Measurements from ENCODE around the gene MAP7D2. TPM values are rescaled to one million over a fixed set of nuclear protein-coding genes. Genes with fewer than 3 reads are reported as not detected.
A peak's percentile ranks its signal among the peaks of the same experiment; 100 is the strongest.

MAP7D2 gene
- total RNA-seq, 1 experiment from 2014 or later, result 0.08 TPM

DNA sequence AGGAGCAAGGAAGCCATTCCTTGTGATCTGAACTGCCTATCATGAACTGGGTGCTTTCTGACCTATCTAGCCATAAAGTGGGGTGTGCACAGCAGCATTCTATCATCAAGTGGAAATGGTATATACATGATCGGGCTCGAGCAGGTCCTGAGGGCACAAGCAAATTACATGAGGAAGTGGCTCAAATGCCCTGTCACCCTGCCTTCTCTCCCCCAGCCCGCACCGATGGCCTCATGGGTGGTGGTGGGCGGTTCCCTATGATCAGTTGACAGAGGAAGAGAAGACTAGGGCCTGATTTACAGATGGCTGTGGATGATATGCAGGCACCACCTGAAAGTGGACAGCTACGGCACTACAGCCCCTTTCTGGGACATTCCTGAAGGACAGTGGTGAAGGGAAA lies 79.5 kb downstream of the MAP7D2 start:
- H3K4me1 ChIP-seq, result no peaks in the 10 kb centered on the region

DNA sequence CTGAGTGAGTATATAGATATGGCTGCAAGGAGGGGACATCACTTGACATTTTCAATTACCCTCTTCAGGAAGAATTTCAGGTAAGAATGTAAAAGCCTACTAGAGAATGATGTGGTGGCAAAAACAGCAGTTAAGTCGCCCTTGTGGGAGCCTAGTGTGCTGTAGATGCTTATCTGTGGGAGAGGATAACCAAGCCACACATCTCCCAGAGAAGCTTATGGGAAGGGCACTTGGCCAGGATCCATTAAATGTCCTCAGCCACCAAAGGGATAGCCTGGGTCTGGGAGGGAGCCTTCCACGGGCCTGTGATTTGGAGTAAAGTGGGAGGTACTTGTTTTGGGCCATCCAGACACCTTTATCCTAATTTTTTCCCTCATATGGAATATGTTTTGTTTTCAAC lies 84.5 kb downstream of the MAP7D2 start:
- Histone ChIP-seq H3K9me3 (replicated peaks) (no peaks in the 10 kb centered on the region), H3K36me3 (no peaks in the 10 kb centered on the region), H3K27ac (no peak overlapping the region), H3K4me1 (no peaks in the 10 kb centered on the region), H3K27me3 (no peaks in the 10 kb centered on the region), H3K4me3 (no peak overlapping the region)
- DNase-seq, result no peak

More for the DNA sequence above, 79.5 kb downstream of the MAP7D2 start:
- Histone ChIP-seq H3K27ac (no peak overlapping the region), H3K9me3 (replicated peaks) (no peaks in the 10 kb centered on the region), H3K36me3 (no peaks in the 10 kb centered on the region), H3K27me3 (no peaks in the 10 kb centered on the region), H3K4me3 (no peak overlapping the region)
- DNase-seq, result no peak

- DNase-seq, result no peak
- Histone ChIP-seq H3K4me3 (no peak overlapping the region), H3K27ac (no peak overlapping the region), H3K36me3 (no peaks in the 10 kb centered on the region), H3K4me1 (no peaks in the 10 kb centered on the region), H3K27me3 (no peaks in the 10 kb centered on the region), H3K9me3 (replicated peaks) (no peaks in the 10 kb centered on the region)
Observed at GRCh38 chrX:20029728-20030127, 87.0 kb downstream of the MAP7D2 start.

DNA sequence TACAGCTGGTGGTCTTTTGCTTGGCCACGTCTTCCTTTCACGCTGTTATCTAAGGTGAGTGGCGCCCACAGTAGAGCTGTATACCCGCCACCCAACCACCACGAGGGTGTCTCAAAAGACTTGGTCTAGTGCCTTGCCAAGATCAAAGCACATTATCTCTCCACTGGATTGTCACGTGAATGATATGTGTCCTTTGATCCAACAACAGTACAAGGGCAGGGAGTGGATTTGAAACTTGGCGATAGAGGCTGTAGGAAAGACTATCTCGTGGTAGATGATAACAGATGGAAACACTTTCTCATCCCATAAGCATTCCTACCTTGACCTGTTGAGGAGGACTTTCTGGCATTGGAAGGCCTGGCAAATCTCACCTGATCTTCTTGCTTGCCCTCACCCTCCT lies 88.1 kb downstream of the MAP7D2 start:
- no peaks in the 10 kb centered on the region for H3K9me3 ChIP-seq (replicated peaks)
- no peak overlapping the region for H3K27ac ChIP-seq
- H3K4me3 ChIP-seq, result no peak overlapping the region
- no peaks in the 10 kb centered on the region for H3K36me3 ChIP-seq
- no peak for DNase-seq
- H3K4me1 ChIP-seq, result no peaks in the 10 kb centered on the region
- no peaks in the 10 kb centered on the region for H3K27me3 ChIP-seq

DNA sequence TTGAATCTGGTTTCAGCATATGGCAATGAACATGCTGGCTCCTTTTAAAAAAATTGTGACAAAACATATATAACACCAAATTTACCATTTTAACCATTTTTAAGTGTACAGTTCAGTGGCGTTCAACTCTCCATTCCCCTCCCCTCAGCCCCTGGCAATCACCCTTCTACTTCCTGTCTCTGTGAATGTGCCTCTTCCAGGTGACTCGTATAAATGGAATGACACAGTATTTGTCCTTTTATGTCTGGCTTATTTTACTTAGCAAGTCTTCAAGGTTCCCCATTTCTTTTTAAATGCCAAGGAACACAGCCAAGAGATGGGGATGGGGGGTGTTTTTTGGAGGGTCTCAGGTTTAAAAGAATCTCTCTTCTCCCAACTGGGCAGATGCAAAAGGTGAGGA lies 90.4 kb downstream of the MAP7D2 start:
- no peaks in the 10 kb centered on the region for H3K9me3 ChIP-seq (replicated peaks)
- H3K27ac ChIP-seq, result no peak overlapping the region
- no peaks in the 10 kb centered on the region for H3K36me3 ChIP-seq
- no peaks in the 10 kb centered on the region for H3K27me3 ChIP-seq
- no peaks in the 10 kb centered on the region for H3K4me1 ChIP-seq
- no peak for DNase-seq
- no peak overlapping the region for H3K4me3 ChIP-seq

- Histone ChIP-seq H3K27me3 (no peaks in the 10 kb centered on the region), H3K4me3 (no peak overlapping the region), H3K27ac (no peak overlapping the region), H3K9me3 (replicated peaks) (0 out of 2 replicates have a peak, but pooled peaks cover 3% of the 10 kb centered on the region), H3K36me3 (no peaks in the 10 kb centered on the region), H3K4me1 (no peaks in the 10 kb centered on the region)
- DNase-seq, result no peak
Observed at GRCh38 chrX:20019672-20020365, 96.9 kb downstream of the MAP7D2 start.

DNA sequence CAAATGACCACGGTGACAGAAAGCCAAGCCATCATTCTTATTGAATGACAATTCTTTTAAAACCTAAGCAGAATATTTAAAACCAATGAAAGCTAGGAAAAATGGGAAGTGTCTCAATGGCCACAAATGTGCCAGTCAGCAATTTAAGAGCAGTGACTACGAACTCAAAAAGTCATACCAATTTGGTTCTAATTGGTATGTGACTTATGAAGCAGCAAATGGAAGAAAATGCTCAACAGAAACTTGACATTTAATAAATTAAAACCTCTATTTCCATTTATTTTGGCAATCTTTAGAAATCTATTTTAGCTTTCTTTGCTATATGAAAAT lies 100.1 kb downstream of the MAP7D2 start:
- Histone ChIP-seq H3K36me3 (no peaks in the 10 kb centered on the region), H3K27me3 (no peaks in the 10 kb centered on the region), H3K4me1 (no peaks in the 10 kb centered on the region), H3K9me3 (replicated peaks) (0 out of 2 replicates have a peak, but pooled peaks cover 3% of the 10 kb centered on the region), H3K27ac (no peak overlapping the region), H3K4me3 (no peak overlapping the region)
- no peak for DNase-seq

GRCh38 chrX:20015945-20016615 lies 100.6 kb downstream of the MAP7D2 start:
- H3K27me3 ChIP-seq, result no peaks in the 10 kb centered on the region
- H3K9me3 ChIP-seq (replicated peaks), result 0 out of 2 replicates have a peak, but pooled peaks cover 3% of the 10 kb centered on the region
- no peak for DNase-seq
- H3K27ac ChIP-seq, result no peak overlapping the region
- H3K36me3 ChIP-seq, result no peaks in the 10 kb centered on the region
- H3K4me1 ChIP-seq, result no peaks in the 10 kb centered on the region
- no peak overlapping the region for H3K4me3 ChIP-seq

DNA sequence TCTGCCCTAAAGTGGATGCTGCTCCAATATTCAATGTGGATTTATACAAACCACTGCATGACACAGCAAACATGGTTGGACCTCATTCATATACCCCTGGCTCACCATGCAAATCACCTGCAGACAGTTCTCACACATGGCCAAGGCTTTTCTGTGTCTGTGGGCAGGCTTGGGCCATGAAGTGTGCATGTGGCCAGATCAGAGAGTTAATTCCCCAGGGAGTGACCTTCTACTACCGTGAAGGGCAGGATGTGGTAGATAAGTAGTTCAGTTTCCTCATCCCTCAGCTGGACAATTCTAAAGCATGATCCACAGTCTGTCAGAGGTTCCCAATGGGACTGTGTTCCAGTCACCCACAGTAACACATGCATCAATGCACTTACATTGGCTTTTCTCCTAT lies 101.3 kb downstream of the MAP7D2 start:
- Histone ChIP-seq H3K9me3 (replicated peaks) (0 out of 2 replicates have a peak, but pooled peaks cover 3% of the 10 kb centered on the region), H3K27me3 (no peaks in the 10 kb centered on the region), H3K4me3 (no peak overlapping the region), H3K4me1 (no peaks in the 10 kb centered on the region), H3K27ac (no peak overlapping the region), H3K36me3 (no peaks in the 10 kb centered on the region)
- DNase-seq, result no peak

GRCh38 chrX:20011608-20012007 lies 105.1 kb downstream of the MAP7D2 start:
- Histone ChIP-seq H3K9me3 (replicated peaks) (0 out of 2 replicates have a peak, but pooled peaks cover 3% of the 10 kb centered on the region), H3K27me3 (no peaks in the 10 kb centered on the region), H3K27ac (no peak overlapping the region), H3K4me1 (no peaks in the 10 kb centered on the region), H3K4me3 (no peak overlapping the region), H3K36me3 (no peaks in the 10 kb centered on the region)
- no peak for DNase-seq

DNA sequence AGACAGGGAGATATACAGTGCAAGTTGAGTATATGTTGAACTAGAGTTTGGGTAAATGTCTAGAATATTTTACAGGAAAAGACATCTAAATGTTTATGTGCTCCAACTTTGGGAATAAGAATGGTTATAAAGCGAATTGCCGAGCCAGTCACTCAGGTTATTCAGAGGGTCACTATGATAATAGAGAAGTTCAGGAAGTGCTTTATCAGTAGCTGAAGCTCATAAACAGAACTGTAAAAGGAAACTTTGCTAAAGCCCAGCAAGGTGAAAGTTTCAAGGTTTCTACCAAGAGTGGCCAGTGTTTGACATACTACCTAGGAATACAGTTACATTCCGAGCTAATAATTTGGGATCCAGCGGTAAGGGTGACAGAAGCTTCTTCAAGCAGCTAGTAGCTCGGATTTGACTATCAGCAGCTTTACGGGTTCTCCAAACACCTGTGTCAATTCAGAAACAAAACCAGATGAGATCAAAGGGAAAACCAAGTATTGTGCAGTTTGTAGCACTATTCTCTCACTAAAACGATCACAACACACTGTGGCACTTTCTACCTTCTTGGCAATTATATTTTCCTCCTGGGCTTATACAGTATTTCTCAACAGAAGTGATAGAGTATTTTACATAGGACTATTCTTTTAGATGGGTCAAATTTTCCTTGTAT lies 108.6 kb downstream of the MAP7D2 start:
- Histone ChIP-seq H3K9me3 (replicated peaks) (no peaks in the 10 kb centered on the region), H3K4me1 (no peaks in the 10 kb centered on the region), H3K27ac (no peak overlapping the region), H3K4me3 (no peak overlapping the region), H3K36me3 (no peaks in the 10 kb centered on the region), H3K27me3 (no peaks in the 10 kb centered on the region)
- DNase-seq, result no peak

DNA sequence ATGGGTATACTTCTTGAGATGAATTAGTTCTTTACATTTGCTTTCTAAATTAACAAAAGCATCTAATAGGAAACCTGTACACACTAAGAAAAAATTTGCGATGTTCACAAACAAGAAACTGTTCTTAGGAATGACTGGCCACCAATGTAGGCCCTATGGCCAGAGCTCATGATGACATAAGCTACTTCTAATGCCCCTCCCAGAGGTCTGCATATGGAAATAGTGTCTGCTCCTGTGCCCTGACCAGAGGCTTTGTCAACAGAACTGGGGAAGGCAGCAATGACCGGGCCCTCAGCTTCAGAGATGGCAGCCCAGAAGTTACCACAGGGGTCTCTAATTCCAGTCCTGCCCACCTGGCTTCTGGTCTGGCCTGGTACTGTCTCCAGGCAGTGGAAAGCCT lies 110.8 kb downstream of the MAP7D2 start:
- Histone ChIP-seq H3K4me3 (no peak overlapping the region), H3K27ac (no peak overlapping the region), H3K36me3 (no peaks in the 10 kb centered on the region), H3K27me3 (no peaks in the 10 kb centered on the region), H3K4me1 (no peaks in the 10 kb centered on the region), H3K9me3 (replicated peaks) (no peaks in the 10 kb centered on the region)
- no peak for DNase-seq

DNA sequence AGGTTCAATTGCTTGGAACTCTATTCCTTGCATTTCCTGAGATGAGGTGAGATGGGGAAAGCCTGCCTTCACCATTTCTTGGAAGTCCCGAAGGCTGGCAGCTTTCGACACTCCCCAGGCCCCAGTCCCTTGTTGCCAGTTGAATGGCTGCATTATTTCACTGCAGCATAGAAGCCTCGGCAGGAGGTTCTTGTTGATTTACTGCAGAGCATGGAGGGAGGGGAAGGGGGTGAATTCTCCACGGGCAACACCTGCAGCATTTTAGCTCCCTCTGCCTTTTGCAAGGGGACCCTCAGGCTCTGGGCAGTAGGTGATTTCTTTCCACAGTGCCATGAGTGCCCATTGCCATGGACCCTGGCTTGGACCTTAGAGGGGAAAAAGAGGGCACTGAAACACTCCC lies 115.1 kb downstream of the MAP7D2 start:
- no peaks in the 10 kb centered on the region for H3K4me1 ChIP-seq
- no peak for DNase-seq
- no peaks in the 10 kb centered on the region for H3K36me3 ChIP-seq
- H3K27ac ChIP-seq, result no peak overlapping the region
- H3K4me3 ChIP-seq, result no peak overlapping the region
- H3K27me3 ChIP-seq, result no peaks in the 10 kb centered on the region
- no peaks in the 10 kb centered on the region for H3K9me3 ChIP-seq (replicated peaks)

DNA sequence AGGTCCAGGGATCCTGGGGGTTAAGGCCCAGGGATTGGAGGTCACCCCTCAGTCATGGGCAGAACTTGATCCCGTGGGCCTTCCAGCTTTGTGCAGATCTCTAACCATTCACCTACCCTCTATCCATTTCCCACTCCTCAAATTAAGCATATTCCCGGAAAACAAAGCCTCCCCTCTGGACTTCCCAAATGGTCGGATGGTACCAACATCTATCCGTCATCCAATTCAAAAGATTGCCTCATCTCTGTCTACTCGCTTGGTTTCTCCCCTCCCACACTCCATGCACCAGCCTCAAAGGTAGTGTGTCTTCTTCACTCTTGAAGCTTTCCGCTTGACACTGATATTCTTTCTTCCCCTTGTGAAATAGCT lies 125.4 kb downstream of the MAP7D2 start:
- Histone ChIP-seq H3K36me3 (no peaks in the 10 kb centered on the region), H3K4me1 (no peaks in the 10 kb centered on the region), H3K4me3 (peak overlapping the region; percentile 85), H3K9me3 (replicated peaks) (no peaks in the 10 kb centered on the region), H3K27ac (no peak overlapping the region), H3K27me3 (no peaks in the 10 kb centered on the region)
- DNase-seq, result no peak

- no peaks in the 10 kb centered on the region for H3K4me1 ChIP-seq
- no peaks in the 10 kb centered on the region for H3K36me3 ChIP-seq
- H3K4me3 ChIP-seq, result peak within 1 kb of the TSS; percentile 85
- DNase-seq, result peak; percentile 93 to 94
- peak within 1 kb of the TSS; percentile 26; the same call in 1 of the 2 replicates for H3K27ac ChIP-seq
- H3K9me3 ChIP-seq (replicated peaks), result no peaks in the 10 kb centered on the region
- no peaks in the 10 kb centered on the region for H3K27me3 ChIP-seq
Observed at GRCh38 chrX:19990556-19991349, 126.0 kb downstream of the MAP7D2 start, which contains the start of gene BCLAF3. Gene BCLAF3, minus strand, starts transcription at chrX:19991061. Its CDS starts 20,797 bp downstream, at chrX:19970264.
